ENCODE measurements around the gene FAM171A2.

The FAM171A2 gene

GRCh38 chr17:44307387-44308186, 56.1 kb downstream of the FAM171A2 start:
- DNase-seq (ENCODE audit: low read depth in 2 of 2): no peak

GRCh38 chr17:44304651-44305050, 59.0 kb downstream of the FAM171A2 start:
- no peak for DNase-seq (ENCODE audit: low read depth in 2 of 2)

Measured in stimulated activated CD8-positive, alpha-beta memory T cell treated with anti-CD3 and anti-CD28 coated beads, Interleukin-2, amount 100 ng/mL, for 1 hour (primary cell).